GM12873 (cell line): ENCODE results near the gene PMM2.

ENCODE experiments used
- TF ChIP-seq, protein P1 (sequence below): IDR thresholded peaks from 2 replicates; pipeline ENCODE4 v1.5.1; 2012; ENCODE audit warnings: low read depth, mild to moderate bottlenecking, moderate library complexity, low read length, control low read depth; ENCODE audit not compliant: insufficient read depth; ENCODE audit errors: missing control alignments

PMM2 gene

GRCh38 chr16:8812162-8812843 is 14.7 kb downstream of the PMM2 start:
- TF ChIP-seq, protein P1, sequence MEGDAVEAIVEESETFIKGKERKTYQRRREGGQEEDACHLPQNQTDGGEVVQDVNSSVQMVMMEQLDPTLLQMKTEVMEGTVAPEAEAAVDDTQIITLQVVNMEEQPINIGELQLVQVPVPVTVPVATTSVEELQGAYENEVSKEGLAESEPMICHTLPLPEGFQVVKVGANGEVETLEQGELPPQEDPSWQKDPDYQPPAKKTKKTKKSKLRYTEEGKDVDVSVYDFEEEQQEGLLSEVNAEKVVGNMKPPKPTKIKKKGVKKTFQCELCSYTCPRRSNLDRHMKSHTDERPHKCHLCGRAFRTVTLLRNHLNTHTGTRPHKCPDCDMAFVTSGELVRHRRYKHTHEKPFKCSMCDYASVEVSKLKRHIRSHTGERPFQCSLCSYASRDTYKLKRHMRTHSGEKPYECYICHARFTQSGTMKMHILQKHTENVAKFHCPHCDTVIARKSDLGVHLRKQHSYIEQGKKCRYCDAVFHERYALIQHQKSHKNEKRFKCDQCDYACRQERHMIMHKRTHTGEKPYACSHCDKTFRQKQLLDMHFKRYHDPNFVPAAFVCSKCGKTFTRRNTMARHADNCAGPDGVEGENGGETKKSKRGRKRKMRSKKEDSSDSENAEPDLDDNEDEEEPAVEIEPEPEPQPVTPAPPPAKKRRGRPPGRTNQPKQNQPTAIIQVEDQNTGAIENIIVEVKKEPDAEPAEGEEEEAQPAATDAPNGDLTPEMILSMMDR, result no peak

DNA sequence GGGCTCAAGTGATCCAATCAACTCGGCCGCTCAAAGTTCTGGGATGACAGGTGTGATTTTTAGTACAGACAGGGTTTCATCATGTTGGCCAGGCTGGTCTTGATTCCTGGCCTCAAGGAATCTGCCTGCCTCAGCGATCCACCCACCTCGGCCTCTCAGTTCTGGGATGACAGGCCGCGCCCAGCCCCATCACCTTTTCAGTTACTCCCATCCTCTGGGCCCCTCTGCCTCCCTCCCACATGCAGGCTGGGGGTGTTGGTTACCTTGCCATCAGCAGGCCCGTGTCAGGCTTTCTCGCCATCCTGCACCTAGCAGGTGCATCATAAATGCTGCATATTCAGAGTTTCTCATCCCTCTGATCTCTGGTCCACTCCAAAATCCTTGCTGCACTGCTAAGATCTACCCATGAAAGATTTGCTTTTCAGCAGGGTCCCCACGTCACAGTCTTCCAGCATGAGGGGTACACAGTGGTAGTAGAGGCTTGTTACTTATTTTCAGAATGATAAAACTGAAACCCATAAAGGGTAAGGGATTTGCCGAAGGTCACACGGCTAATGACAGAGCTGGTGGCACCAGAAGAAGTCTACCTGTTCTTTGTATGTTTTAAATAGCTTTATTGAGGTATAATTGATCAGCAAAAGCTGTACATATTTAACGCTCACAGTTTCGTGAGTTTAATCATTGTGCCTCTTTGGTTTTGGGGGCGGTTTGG is 16.6 kb downstream of the PMM2 start:
- TF ChIP-seq, protein P1, result no peak

GRCh38 chr16:8816967-8817655 is 19.5 kb downstream of the PMM2 start:
- TF ChIP-seq, protein P1, result no peak

- TF ChIP-seq, protein P1, result peak; percentile 23
Observed at GRCh38 chr16:8818504-8819270, 21.0 kb downstream of the PMM2 start.

- TF ChIP-seq, protein P1, result no peak
Observed at GRCh38 chr16:8819411-8820034, 21.9 kb downstream of the PMM2 start.

- TF ChIP-seq, protein P1, result no peak
Observed at GRCh38 chr16:8822403-8822802, 24.8 kb downstream of the PMM2 start.
